NCI-H146 (cell line): ENCODE data around the gene SMIM20.
"Not testable (repeated sequence)": the region's sequence is repeated elsewhere in the genome, so short reads cannot be mapped to it uniquely, and the experiment has no call there.

Source experiments
- DNase-seq: peaks from one replicate; lab custom pipeline; 2025; lab: John Stamatoyannopoulos, UW

Gene SMIM20

DNA sequence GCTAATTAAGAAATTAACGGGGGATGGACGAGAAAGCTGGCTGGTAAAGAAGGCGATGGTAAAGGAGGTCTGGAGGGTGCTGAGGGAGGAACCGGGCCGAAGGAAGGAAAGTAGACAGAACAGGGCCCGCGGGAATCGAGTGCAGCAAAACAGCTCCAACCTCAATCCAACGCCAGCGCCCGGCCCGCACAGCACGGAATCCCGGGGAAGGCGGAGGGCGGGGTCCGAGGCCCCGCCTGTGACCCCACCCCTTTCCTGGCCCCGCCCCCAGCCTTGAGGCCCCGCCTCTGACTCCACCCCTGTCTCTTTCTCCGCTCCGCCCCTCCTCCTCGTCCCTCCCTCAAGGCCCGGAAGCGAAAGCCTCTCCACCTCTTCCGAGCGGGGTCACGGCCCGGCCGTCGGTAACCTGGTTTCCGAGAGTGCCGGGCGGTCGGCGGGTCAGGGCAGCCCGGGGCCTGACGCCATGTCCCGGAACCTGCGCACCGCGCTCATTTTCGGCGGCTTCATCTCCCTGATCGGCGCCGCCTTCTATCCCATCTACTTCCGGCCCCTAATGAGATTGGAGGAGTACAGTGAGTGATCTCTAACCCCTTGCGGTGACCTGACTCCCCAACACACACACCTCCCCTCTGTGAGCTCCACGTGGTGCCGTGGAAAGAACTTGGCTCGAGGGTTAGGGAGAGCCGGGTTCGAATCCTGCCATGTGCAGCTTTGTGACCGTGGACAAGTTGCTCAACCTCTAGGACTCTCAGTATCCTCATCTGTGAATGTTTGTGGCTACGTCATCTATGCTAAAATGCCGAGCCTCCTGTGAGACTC, at the start of gene SMIM20:
Gene SMIM20, plus strand, starts transcription at position 370 of the 819 bp plus-strand sequence. Its CDS starts 94 bp downstream, at position 464.
- DNase-seq, result peak; percentile 91

DNA sequence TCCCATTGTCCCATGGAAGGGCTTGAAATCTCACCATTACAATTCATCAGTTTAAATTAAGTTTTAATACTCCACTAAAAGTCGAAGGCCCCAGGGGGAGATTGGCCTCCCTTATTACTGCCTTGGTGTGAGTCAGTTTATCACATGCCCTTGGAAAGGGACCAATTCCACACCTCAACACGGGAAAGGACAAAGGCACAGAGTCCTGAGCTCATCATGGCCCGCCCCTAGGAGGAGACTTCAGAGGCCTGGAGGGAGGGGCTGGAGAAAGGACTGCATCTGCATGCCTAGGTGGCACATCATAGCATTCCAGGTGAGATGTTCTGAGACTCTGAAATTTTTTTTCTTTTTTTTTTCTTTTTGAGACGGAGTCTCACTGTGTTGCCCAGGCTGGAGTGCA, 48.4 kb upstream of the SMIM20 start:
- DNase-seq, result peak; percentile 37

DNA sequence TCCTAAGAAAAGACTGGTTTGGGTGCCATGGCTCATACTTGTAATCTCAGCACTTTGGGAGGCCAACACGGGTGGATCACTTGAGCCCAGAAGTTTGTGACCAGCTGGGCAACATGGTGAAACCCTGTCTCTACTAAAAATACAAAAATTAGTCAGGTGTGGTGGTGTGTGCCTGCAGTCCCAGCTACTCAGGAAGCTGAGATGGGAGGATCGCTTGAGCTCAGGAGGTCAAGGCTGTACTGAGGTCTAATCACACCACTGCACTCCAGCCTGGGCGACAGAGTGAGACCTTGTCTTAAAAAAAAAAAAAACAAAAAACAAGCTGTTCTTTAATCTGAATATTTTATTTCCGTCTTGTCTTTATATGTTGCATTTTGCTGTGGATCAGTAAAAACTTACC, 47.6 kb upstream of the SMIM20 start:
- DNase-seq, result not testable (repeated sequence)

DNA sequence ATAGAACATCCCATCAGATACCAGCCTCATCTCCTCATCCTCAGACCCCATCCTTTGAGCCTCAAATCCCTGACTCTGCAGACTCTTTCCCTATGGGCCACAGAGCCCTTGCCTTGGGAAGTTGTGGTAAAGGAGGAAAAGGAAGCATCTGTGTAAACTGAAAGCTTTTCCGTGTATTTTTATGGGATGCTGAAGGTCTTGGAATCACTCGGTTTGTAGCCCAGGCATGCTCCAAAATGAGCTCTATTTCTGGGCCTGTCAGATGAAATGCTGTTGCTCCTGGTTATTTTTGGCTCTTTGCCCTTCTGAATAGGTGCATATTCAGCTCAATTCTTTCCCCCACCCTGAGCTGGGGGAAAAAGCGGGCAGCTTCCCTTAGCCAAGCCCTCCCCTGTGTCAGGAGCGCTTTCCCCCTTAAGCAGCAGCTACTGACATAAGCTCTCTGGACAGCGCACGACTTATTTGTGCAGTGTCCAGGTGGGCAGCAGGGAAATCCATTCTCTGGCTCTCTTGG, 46.2 kb upstream of the SMIM20 start:
- DNase-seq, result no peak

DNA sequence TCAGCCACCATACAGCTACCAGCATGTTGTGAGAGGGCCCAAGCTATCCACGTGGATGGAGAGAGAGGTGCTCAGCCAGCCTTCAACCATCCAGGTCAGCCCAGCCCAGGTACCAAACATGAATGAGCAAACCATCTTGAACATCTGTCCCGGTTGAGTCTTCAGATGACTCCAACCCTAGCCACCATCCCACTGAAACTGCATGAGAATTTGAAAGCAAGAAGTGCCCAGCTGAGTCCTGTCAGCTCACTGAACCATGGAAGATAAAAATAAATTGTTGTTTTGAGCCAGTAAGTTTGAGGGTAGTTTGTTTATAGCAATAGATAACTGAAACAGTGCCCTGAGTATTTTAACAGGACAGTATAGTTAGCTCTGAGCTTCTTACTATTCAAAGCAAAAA, 43.9 kb upstream of the SMIM20 start:
- no peak for DNase-seq

DNA sequence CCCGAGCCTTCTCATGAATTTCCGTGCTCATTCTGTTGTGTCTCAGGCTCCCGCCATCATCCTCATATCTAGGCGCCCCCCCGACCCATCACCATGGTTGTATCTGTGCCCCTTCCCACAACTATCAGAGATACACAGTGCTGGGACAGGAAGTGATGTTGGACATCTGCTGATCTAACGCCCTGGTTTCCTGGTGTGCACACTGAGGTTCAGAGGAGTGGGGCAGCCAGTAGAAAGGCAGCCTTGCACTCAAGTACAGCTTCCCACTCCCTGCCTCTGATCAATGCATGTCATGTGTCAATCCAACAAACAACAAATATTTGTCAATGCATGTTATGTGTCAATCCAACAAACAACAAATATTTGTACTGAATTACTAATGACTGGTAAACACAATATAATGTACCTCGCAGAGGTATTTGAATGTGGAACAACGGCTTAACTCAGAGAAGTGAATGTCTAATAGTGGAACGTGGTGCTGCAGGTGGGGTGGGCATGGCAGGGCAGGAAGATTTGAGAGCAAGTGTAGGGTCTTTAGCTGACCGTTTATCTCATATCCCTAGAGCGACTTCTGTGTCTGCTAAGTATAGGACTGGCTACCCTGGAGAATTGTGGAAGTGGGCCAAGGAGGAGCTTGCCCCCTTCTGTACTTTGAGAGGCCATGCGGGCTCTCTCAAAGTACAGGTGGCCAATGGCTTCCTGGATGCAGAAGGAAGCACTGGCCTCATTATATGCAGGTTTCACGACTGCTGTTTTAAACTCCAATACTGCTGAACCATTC, 41.0 kb upstream of the SMIM20 start:
- DNase-seq, result no peak

DNA sequence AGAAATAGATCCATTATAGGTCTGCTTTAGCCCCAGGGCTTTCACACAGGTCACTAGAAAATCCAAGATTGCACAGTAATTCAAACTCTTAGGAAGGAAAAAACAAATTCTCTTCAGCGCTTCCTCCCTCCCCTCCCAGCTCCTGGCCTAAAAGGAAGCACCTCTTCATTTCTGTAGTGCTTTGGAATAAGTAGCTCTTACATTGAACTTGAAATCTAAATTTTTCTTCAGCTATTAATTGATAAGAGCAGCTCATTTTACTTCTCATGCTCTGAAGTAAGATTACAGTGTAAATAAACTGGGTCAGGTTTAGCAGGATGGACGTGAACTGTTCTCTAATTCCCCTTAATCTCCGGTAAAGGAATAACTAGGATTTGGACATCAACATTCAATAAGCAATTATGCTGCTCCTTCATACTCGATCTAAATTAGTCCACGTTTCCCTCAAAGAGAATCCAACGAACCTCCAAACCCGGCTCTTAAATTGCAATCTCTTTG, 40.3 kb upstream of the SMIM20 start:
- no peak for DNase-seq

DNA sequence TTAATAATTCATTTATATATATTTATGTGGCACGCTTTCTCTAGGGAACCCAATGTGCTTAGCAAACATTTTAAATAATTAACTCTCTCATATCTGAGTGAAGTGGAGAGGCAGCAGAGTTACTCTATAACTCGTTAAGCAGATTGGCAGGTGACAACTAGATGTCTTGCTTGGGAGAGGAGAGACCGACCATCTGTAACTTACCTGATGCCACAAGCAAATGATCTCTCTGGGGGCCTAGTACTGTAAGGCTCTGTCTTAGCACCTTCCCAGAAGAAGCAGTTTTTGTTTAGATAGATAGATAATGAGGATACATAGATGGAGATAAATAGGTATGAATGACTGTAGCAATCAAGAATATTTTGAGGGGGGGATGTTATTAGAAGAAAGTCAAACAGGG, 39.4 kb upstream of the SMIM20 start:
- DNase-seq, result no peak

DNA sequence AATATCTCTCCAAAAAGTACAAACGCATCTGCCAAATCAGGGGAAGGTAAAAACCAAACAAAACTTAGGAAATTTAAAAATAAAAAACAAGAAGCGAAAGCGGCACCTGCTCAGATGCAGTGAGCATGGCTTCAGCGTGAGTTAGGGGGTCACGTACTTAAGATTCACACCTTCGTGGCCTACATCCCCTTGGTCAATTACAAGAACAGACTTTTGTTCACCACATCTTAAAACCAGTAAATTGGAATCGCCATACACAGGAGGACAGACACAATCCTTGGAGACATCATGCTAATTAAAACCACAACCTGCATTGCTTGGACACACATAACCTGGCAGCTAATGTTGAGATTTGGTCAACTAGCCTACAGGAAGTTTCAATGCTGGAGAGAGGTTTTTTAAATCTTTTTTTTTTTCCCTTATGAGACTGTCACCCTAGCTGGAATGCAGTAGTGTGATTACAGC, 38.7 kb upstream of the SMIM20 start:
- DNase-seq, result no peak

DNA sequence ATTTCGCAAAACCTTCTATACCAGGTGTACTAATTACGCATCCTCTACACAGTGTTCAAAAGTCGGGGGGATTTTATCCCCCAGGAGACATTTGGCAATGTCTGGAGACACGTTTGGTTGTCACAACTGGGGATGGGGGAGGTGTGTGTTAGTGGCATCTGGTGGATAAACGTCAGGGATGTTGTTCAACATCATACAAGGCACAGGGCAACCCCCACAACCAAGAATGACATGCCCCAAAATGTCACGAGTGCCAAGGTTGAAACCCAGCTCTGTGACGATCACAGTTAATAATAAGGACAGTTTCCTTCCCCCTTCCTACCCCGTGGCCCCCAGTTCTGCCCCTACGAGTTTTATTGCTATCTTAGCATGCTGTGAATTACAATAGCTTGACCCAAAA, 35.3 kb upstream of the SMIM20 start:
- DNase-seq, result no peak

DNA sequence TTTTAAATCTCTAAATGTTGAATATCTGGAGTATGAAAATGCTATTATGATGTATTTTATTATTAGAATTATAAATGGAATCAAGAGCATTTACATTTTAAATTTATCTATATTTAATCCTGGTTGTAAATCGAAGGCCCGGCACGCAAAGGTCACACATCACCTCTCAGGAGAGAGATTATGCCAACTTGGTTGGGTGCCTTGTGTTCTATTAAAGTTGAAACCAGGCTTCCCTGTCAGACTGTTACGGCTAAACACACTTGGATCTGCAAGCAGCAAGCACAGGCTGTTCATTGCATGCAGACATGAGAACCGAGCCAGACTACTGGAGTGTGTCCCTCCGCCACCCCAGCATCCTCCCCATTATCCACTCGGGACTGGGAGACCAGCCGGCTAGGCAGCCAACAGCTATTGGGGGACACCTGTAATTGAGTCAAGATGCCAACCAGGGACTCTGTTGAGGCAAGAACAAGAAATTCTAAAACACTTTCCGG, 34.9 kb upstream of the SMIM20 start:
- no peak for DNase-seq

DNA sequence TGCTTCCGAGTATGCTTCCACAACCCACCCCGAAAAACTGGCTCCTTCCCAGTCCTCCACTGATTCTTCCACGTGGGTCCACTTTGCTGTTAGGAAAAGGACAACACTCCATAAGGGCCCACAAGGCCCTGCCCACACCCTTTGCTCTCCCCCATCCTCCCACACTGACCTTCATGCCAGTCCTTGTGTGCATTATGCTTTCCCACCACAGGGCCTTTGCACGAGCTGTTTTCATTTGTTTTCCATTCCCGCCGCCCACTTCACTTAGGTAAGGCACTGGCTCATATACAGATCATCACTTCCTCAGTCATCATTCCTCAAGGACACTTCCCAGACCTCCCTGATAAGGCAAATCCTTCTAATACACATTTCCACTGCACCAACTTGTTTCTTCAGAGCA, 34.4 kb upstream of the SMIM20 start:
- no peak for DNase-seq

DNA sequence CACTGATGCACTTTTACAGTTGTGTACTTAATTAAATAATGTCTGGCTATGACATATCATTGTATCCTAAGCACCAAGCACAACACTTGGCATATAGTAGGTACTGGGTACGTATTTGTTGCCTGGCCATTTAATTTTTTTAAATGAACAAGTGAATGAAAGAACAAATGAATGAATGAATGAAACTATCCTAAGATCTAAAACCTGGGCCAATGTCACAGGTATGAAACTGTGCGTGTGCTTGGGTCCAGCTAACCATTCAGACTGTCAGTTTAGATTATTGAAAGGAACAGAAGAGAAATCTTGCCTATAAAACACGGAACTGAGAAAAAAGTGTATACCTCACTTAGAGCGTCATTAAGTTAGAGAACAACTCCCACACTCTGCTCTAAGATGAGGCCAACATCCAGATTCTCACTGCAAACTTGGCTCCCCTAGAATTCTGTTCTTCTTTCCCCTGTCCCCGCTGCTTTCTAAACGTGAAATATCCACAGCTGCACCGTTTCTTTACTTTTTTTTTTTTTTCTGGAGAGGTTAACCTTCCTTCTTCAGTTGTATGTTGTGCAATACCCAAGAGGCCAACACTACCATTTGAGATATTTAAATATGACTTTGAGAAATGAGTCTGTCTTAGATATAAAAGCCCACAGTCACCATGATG, 33.9 kb upstream of the SMIM20 start:
- no peak for DNase-seq

DNA sequence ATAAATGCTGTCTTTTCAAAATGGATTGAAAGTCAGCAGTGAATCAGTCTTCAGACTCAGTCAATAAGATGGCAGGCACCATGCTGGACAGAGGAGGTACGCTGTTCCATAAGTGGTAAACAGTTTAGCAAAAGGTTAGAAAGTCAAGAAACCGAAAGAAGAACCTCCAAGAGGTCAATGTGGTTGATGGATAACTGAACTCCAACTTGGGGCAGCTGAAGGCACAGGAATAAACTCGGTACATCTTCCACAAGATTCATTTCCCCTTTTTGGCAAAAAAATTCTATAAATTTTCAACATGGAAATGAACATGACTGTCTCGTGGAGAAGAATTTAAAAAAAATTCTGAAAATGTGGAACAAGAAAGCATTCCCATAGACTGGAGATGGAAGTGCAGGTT, 32.8 kb upstream of the SMIM20 start:
- DNase-seq, result no peak

DNA sequence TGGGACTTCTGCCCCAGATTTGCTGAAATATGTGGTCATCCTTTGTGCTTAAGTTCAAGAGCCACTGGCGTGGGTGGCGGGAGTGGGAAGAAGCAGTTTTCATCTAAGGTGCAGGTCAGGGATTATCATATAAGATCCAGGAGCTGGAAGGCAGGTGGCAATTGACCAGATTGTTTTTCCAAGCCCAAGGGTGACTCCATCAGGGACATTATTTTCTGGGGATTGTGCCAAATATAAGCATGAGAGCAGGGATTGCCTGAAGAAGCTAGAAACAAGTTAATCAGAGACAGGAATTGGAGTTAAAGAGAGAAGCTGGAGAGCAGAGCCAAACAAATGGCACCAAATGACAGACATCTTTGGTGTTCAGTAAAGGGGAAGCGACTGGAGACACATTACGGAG, 31.8 kb upstream of the SMIM20 start:
- DNase-seq, result no peak

DNA sequence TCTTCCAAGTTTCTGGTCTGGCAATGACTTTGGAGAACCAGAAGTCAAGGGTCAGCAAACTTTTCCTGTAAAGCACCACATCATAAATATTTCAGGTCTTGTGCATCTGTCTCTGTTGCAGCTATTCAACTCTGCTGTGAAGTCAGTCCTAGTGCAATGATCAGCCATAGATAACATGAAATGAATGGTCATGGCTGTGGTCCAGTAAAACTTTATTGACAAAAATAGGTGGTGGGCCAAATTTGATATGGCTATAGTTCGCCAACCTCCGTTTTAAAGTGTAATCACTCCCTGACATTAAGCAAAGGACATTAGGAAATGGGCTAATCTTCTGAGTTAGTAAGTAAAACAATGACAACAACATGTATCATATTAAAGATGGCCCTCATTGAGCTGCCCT, 30.5 kb upstream of the SMIM20 start:
- DNase-seq, result no peak

DNA sequence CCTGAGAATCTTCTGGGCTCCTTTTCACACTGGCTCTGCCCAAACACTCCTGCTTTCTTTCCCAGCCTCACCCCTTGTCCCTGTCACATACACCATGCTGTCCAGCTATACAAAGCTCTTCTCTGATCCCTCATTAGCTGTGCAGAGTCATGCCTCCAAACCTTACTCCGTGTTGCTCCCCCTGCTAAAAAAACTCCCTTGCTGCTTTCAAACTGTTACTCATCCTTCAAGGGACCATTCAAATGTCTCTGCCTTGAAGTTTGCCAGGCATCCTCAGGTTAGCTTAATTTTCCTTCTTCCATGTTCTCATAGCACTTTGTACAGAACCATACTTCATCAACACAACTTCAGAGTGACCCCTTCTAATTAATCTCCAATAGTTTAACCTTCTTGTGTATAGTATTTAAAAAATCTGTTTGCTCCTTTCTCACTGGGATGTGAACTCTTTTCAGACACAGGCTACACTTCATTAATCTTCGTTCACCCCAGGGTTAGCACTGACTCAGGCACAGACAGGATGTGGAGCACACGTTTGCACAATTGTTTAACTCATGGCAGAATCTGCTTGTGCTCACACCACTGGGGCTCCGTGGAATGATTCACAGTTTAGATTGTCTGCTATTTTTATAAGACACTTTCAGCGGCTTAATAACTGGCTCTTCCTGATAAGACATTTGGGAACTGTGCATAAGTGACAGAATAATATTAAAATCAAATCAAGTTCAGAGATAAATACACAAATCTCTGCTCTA, 29.8 kb upstream of the SMIM20 start:
- no peak for DNase-seq

DNA sequence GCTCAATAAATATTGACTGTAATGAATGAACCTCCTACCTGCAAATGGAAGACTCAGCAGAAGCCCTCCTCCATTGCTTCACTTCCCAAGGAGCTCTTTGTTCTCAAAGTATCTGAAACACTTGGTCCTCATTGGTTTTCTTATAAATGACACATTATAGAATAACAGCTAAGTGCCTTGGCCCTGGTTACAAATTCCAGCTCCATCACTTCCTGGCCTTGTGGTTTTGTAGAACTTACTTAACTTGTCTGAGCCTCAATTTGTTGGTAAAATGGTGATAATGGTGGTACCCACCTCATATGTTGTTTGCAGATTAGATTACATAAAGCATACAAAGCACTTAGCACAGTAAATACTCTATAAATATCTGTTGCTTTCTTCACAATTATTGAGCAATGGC, 25.2 kb upstream of the SMIM20 start:
- DNase-seq, result no peak

DNA sequence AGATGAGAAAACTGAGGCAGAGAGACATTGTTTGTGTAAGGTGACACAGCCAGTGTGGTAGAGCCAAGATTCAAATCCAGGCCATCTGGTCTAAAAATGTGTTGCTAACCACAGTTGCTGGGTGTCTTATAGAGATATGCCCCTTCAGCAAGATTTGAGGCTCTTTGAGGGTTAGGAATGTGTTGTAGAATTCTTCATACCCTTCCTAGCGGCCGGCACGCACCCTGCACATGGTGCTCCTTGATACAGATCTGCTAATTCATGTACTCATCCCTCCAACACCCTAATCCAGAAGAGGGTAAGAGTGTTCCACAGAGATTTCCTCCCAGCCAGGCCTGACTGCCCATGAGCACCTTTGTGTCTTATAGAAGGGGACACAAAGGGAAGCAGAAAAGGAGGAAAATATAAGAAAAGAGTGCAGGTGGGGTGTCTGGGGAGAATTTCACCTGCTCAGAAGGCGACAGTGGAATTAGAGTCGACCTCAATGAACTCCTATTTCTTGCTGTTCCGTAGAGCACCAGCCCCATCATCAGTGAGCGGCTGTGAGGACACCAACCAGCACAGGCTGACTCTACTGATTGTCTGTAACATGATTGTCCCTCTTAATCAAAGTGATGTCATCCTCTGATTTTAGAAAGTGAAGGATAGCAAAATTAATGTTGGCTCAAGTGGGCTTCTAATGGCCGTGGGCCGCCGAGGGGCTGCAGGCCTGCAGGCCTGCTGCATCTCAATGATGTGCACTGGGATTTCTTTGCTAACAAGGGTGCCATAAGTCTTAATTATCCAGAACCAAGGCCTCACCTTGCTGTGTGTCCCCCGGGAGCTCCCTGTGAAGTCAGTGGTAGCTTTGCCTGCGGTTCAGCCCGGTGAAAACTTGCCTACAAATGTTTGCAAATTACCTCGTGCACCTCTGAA, 24.2 kb upstream of the SMIM20 start:
- no peak for DNase-seq
